ENCODE results near the gene VEGFA.

- TF ChIP-seq YY1 (IDR thresholded peaks at IDR 0.05; ENCODE audit: insufficient read depth, insufficient read length), result no peak
- TF ChIP-seq SUZ12 (IDR thresholded peaks at IDR 0.05; ENCODE audit: extremely low read depth, insufficient read depth, insufficient read length), result no peak
Measured at GRCh38 chr6:43811733-43812099, 41.7 kb downstream of the VEGFA start.

Measured in NT2/D1 (cell line).